Measurements from ENCODE around the gene GRB10.

GRB10 gene

GRCh38 chr7:50674896-50675835 lies 107.5 kb downstream of the GRB10 start:
- Histone ChIP-seq H3K9ac (ENCODE audit: low read depth, low read length) (no peak overlapping the region), H3K9me3 (ENCODE audit: insufficient read depth, low read length, severe bottlenecking) (no peaks in the 10 kb centered on the region), H3K36me3 (ENCODE audit: insufficient read depth, low read length) (no peaks in the 10 kb centered on the region), H4K20me1 (ENCODE audit: insufficient read depth, low read length) (no peaks in the 10 kb centered on the region), H2AFZ (ENCODE audit: low read depth, low read length) (no peak overlapping the region), H3K4me2 (ENCODE audit: insufficient read depth, low read length) (no peak overlapping the region), H3K27me3 (ENCODE audit: insufficient read depth, low read length, poor library complexity) (peaks cover 21% of the 10 kb centered on the region), H3K4me1 (ENCODE audit: insufficient read depth, low read length) (no peaks in the 10 kb centered on the region), H3K79me2 (ENCODE audit: insufficient read depth, low read length) (no peaks in the 10 kb centered on the region), H3K4me3 (ENCODE audit: low read depth in 1 of 2, low read length in 2 of 2) (no peak overlapping the region), H3K27ac (ENCODE audit: low read length) (no peak overlapping the region)
- DNase-seq (no peak), ATAC-seq (ENCODE audit: insufficient read depth, low read depth) (no peak)
- TF ChIP-seq CTCF (IDR thresholded peaks at IDR 0.05; ENCODE audit: borderline replicate concordance, extremely low read depth, low read length, poor library complexity, severe bottlenecking) (no peak), EZH2 (IDR thresholded peaks at IDR 0.05; ENCODE audit: borderline replicate concordance, low read depth, low read length, severe bottlenecking) (no peak)

GRCh38 chr7:50674299-50674698 lies 108.4 kb downstream of the GRB10 start:
- Histone ChIP-seq H3K4me2 (ENCODE audit: insufficient read depth, low read length) (no peak overlapping the region), H3K36me3 (ENCODE audit: insufficient read depth, low read length) (no peaks in the 10 kb centered on the region), H3K9me3 (ENCODE audit: insufficient read depth, low read length, severe bottlenecking) (no peaks in the 10 kb centered on the region), H3K27ac (ENCODE audit: low read length) (no peak overlapping the region), H3K9ac (ENCODE audit: low read depth, low read length) (no peak overlapping the region), H3K4me3 (ENCODE audit: low read depth in 1 of 2, low read length in 2 of 2) (no peak overlapping the region), H4K20me1 (ENCODE audit: insufficient read depth, low read length) (0 out of 2 replicates have a peak, but pooled peaks cover 4% of the 10 kb centered on the region), H3K4me1 (ENCODE audit: insufficient read depth, low read length) (no peaks in the 10 kb centered on the region), H3K79me2 (ENCODE audit: insufficient read depth, low read length) (no peaks in the 10 kb centered on the region), H2AFZ (ENCODE audit: low read depth, low read length) (no peak overlapping the region), H3K27me3 (ENCODE audit: insufficient read depth, low read length, poor library complexity) (peaks cover 16% of the 10 kb centered on the region)
- no peak for TF ChIP-seq EZH2 (IDR thresholded peaks at IDR 0.05; ENCODE audit: borderline replicate concordance, low read depth, low read length, severe bottlenecking)
- TF ChIP-seq CTCF (IDR thresholded peaks at IDR 0.05; ENCODE audit: borderline replicate concordance, extremely low read depth, low read length, poor library complexity, severe bottlenecking) = no peak
- no peak for ATAC-seq (ENCODE audit: insufficient read depth, low read depth)
- DNase-seq = no peak

- Histone ChIP-seq H3K9ac (ENCODE audit: low read depth, low read length) (no peak overlapping the region), H3K27ac (ENCODE audit: low read length) (no peak overlapping the region), H3K4me3 (ENCODE audit: low read depth in 1 of 2, low read length in 2 of 2) (no peak overlapping the region), H3K9me3 (ENCODE audit: insufficient read depth, low read length, severe bottlenecking) (no peaks in the 10 kb centered on the region), H3K4me2 (ENCODE audit: insufficient read depth, low read length) (no peak overlapping the region), H3K27me3 (ENCODE audit: insufficient read depth, low read length, poor library complexity) (peaks cover 14% of the 10 kb centered on the region), H3K79me2 (ENCODE audit: insufficient read depth, low read length) (no peaks in the 10 kb centered on the region), H3K4me1 (ENCODE audit: insufficient read depth, low read length) (no peaks in the 10 kb centered on the region), H4K20me1 (ENCODE audit: insufficient read depth, low read length) (0 out of 2 replicates have a peak, but pooled peaks cover 4% of the 10 kb centered on the region), H3K36me3 (ENCODE audit: insufficient read depth, low read length) (no peaks in the 10 kb centered on the region), H2AFZ (ENCODE audit: low read depth, low read length) (no peak overlapping the region)
- no peak for ATAC-seq (ENCODE audit: insufficient read depth, low read depth)
- DNase-seq = no peak
- TF ChIP-seq EZH2 (IDR thresholded peaks at IDR 0.05; ENCODE audit: borderline replicate concordance, low read depth, low read length, severe bottlenecking) (no peak), CTCF (IDR thresholded peaks at IDR 0.05; ENCODE audit: borderline replicate concordance, extremely low read depth, low read length, poor library complexity, severe bottlenecking) (no peak)
Measured at GRCh38 chr7:50673096-50673495, 109.6 kb downstream of the GRB10 start.
